GM12891 (cell line): ENCODE data around the gene SRP72.
"Not testable (repeated sequence)": the region's sequence is repeated elsewhere in the genome, so short reads cannot be mapped to it uniquely, and the experiment has no call there.

Source experiments
- DNase-seq: peaks from one replicate; pipeline ENCODE4 v3.0.0; 2011; ENCODE audit warnings: low spot score; ENCODE audit not compliant: insufficient read length
- FAIRE-seq: peaks from 2 replicates; lab custom pipeline; 2011; peaks lifted over from hg19 to GRCh38; lab: Jason Lieb, UNC
- PAX5 ChIP-seq: IDR thresholded peaks from 2 replicates; pipeline ENCODE4 v1.6.1; 2011; ENCODE audit warnings: low read length, moderate library complexity, mild to moderate bottlenecking; ENCODE audit not compliant: insufficient read depth, severe bottlenecking
- POLR2A ChIP-seq: IDR thresholded peaks from 2 replicates; pipeline ENCODE4 v1.6.1; 2011; ENCODE audit warnings: low read depth, low read length, control low read depth
- POLR2AphosphoS5 ChIP-seq: IDR thresholded peaks from 2 replicates; pipeline ENCODE4 v1.6.1; 2011; ENCODE audit warnings: low read depth, low read length, control low read depth
- POU2F2 ChIP-seq: IDR thresholded peaks from 2 replicates; pipeline ENCODE4 v1.6.1; 2011; ENCODE audit warnings: low read depth, mild to moderate bottlenecking, control low read depth, low read length, moderate library complexity
- SPI1 ChIP-seq: IDR thresholded peaks from 2 replicates; pipeline ENCODE4 v1.6.1; 2011; ENCODE audit warnings: low read depth, low read length, control low read depth
- TAF1 ChIP-seq: IDR thresholded peaks from 2 replicates; pipeline ENCODE4 v1.6.1; 2011; ENCODE audit warnings: low read depth, low read length, control low read depth

Gene SRP72

GRCh38 chr4:56464581-56464980 is 2.8 kb upstream of the SRP72 start:
- no peak for FAIRE-seq
- TF ChIP-seq SPI1 (no peak), PAX5 (no peak), POLR2A (no peak), TAF1 (no peak), POU2F2 (no peak), POLR2AphosphoS5 (no peak)
- DNase-seq: no peak

DNA sequence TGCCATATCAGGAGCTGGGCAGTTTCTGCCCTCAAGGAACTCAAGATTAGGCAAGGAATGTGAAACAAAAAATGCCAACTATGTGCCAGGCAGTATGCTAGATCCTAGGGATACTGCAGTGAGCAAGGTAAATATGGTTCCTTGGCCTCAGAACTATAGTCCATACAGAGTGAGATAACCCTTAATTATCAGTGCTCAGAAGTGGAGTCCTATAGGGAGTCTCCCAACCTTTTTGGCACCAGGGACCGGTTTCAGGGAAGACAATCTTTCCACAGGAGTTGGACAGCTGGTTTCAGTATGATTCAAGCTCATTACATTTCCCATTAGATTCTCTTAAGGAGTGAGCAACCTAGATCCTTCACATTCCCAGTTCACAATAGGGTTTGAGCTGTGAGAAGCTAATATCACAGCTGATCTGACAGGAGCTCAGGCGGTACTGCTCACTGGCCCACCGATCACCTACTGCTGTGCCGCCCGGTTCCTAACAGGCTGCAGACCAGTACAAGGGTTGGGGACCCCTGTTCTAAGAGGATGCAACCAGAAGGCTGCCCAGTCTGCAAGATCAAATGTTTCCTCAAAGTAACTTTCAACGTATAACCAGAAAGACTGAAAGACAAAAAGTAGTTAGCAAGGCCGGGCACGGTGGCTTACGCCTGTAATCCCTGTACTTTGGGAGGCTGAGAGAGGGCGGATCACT is 1.7 kb upstream of the SRP72 start:
- DNase-seq (no peak), FAIRE-seq (no peak)
- TF ChIP-seq SPI1 (no peak), POLR2A (no peak), POLR2AphosphoS5 (no peak), POU2F2 (no peak), TAF1 (no peak), PAX5 (no peak)

DNA sequence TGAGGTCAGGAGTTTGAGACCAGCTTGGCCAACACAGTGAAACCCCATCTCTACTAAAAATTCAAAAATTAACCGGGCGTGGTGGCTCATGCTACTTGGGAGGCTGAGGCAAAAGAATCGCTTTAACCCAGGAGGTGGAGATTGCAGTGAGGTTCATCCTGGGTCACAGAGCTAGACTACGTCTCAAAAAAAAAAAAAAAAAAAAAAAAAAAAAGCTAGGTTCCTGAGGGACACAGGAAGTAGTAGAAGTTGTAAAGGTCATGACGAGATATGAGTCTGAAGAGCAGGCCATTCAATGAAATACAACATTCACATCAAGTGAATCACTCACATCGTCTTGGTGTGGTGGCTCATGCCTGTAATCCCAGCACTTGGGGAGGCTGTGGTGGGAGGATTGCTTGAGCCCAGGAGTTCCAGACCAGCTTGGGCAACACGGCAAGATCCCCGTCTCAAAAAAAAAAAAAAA is 1.1 kb upstream of the SRP72 start:
- peak; percentile 31; the same call in 1 of the 2 replicates for TF ChIP-seq POLR2A
- DNase-seq, FAIRE-seq: not testable (repeated sequence)

DNA sequence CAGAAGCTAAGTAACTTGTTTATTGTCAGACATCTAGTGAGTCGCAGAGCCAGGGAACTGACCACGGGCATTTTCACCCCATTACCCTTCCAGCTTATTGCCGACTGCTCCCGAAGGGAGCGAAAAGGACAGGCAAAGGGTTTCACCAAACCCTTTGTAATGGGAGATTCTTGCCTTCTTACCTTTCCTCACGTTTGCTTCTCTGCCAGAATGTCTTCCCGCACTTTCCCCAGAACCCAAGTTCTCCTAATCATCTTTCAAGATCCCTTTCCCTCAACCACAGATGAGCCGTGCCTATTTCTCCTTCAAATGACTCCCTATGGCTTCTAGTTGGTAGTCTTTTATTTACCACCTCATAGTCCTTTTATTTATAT is 520 bp upstream of the SRP72 start:
- no peak for FAIRE-seq
- no peak for TF ChIP-seq POU2F2
- TF ChIP-seq POLR2A: no peak
- TF ChIP-seq POLR2AphosphoS5: no peak
- no peak for TF ChIP-seq SPI1
- no peak for TF ChIP-seq PAX5
- TF ChIP-seq TAF1: no peak
- no peak for DNase-seq

GRCh38 chr4:56468097-56468422 is 643 bp downstream of the SRP72 start:
- TF ChIP-seq PAX5 (no peak), POLR2A (no peak), POU2F2 (no peak), SPI1 (no peak), POLR2AphosphoS5 (no peak), TAF1 (no peak)
- peak; percentile 11 for DNase-seq
- peak; percentile 43 for FAIRE-seq

DNA sequence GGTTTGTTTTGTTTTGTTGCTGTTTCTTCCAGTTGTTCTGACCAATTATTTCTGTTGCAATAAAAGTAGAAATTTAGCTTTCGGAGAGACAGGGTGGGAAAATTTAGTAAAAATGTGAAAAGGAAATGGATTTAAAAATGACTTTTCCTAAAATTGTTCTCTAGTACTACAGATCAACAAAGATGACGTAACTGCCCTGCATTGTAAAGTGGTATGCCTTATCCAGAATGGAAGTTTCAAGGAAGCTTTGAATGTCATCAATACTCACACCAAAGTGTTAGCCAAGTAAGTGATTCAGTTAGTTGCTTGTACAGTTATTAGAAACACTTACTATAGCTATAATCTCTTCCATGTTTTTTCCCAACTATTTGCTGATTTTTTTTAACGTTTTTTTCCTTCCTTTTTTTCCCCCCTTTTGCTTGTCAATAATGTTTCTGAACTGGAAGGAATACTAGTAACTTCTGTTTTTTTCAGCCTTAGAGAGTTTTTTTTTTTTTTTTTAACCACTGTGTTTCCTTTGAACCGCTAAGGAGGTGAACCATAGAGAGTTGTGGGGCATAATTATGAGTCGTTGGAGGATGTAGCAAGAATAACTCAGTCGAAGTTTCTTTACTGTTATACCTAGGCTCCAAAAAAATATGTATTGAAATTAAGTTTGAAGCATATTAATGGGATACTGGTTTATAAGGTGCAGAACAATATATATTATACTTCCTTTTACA is 2.2 kb downstream of the SRP72 start:
- DNase-seq (no peak), FAIRE-seq (no peak)
- TF ChIP-seq POLR2A: no peak
- no peak for TF ChIP-seq POU2F2
- no peak for TF ChIP-seq PAX5
- no peak for TF ChIP-seq SPI1

DNA sequence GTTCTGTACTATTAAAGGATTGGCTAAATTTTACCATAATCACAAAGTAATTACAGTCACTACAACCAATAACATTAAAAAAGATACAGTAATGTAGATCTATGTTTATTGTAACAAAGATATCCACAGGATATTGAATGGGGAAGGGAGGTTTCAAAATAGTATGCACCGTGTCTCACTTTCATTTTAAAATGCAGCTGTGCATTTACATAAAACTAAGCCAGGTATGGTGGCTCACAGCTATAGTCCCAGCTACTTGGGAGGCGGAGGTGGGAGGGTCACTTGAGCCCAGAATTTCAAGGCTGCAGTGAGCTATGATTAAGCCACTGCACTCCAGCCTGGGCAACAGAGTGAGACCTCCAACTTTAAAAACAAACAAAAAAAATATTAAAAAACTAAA is 8.5 kb downstream of the SRP72 start:
- FAIRE-seq (peak; percentile 90), DNase-seq (no peak)
- peak; percentile 83; the same call in 1 of the 2 replicates for TF ChIP-seq POU2F2
- TF ChIP-seq POLR2AphosphoS5: no peak
- no peak for TF ChIP-seq SPI1
- no peak for TF ChIP-seq POLR2A
- no peak for TF ChIP-seq PAX5
- TF ChIP-seq TAF1: no peak

- DNase-seq (no peak), FAIRE-seq (no peak)
- TF ChIP-seq TAF1 (no peak), POLR2A (no peak), PAX5 (no peak)
Observed at GRCh38 chr4:56477192-56477702, 9.8 kb downstream of the SRP72 start.

DNA sequence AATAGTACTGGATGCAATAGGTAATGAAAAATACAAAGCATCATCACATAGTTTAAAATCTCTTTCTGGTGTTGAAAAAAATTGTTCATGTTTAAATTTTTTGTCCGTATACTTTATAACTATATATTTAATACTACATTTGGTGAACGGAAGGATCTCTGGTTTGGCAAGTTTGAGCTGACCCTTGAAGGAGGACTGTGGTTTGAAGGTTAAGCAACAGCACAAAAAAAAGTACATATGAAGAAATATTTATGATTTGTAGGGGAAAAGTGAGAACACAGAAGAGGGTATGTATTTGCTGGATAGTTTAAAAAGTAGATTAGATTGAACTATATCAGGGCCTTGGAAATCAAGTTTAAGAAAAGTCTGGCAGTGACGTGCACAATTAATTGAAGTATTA is 13.3 kb downstream of the SRP72 start:
- TF ChIP-seq POLR2A (no peak), PAX5 (no peak), SPI1 (no peak), TAF1 (no peak), POU2F2 (no peak), POLR2AphosphoS5 (no peak)
- FAIRE-seq (no peak), DNase-seq (no peak)

DNA sequence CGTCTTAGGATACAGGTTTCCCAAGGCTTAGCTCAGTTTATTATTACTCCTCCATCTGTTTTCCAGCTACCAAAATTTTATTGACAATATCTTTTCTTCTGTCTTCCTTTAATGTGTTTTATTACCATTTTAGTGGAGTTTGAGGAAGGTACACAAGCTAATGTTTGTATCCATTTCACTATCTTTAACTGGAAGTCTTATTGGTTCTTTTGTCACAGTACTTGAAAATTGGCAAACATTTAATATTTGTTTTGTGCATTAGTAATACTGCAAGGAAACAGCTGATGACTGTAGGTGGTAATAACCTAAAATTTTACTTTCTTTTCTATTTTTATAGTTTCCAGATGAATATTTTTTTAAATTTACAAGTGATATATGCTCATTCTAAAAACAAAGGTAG is 28.8 kb downstream of the SRP72 start:
- TF ChIP-seq TAF1 (no peak), POLR2AphosphoS5 (no peak), PAX5 (no peak), SPI1 (no peak), POLR2A (no peak), POU2F2 (no peak)
- FAIRE-seq: no peak

More for the DNA sequence above, 28.8 kb downstream of the SRP72 start:
- no peak for DNase-seq
